GM23338 (cell line): ENCODE results near the gene NFKBIZ.

Experiments used
- CREB1 ChIP-seq: fragments of 250-450 bp; sonication (Bioruptor Pico); IDR thresholded peaks from 2 replicates; pipeline ENCODE4 v1.5.0; 2020; ENCODE audit warnings: low read depth, mild to moderate bottlenecking, moderate library complexity
- EZH2 ChIP-seq: fragments of 200-600 bp; sonication (generic); IDR thresholded peaks from one replicate; pipeline ENCODE4 v1.8.0; 2017; ENCODE audit warnings: antibody characterized with exemption, mild to moderate bottlenecking, low read depth; ENCODE audit not compliant: unreplicated experiment
- EZH2phosphoT487 ChIP-seq: fragments of 200-600 bp; sonication (generic); IDR thresholded peaks from one replicate; pipeline ENCODE4 v1.8.1; 2018; ENCODE audit warnings: antibody characterized with exemption; ENCODE audit not compliant: unreplicated experiment
- JUNB ChIP-seq: IDR thresholded peaks from one replicate; pipeline ENCODE4 v1.6.1; 2016; ENCODE audit warnings: antibody characterized with exemption; ENCODE audit not compliant: unreplicated experiment
- NANOG ChIP-seq: IDR thresholded peaks from 2 replicates; pipeline ENCODE4 v1.6.1; 2016; ENCODE audit warnings: antibody characterized with exemption, borderline replicate concordance
- POLR2AphosphoS5 ChIP-seq: IDR thresholded peaks from 2 replicates; pipeline ENCODE4 v1.6.1; 2016; ENCODE audit warnings: antibody characterized with exemption, low read depth
- STAT1 ChIP-seq: IDR thresholded peaks from one replicate; pipeline ENCODE4 v1.6.1; 2016; ENCODE audit warnings: antibody characterized with exemption; ENCODE audit not compliant: unreplicated experiment
- TF ChIP-seq, protein P1 (sequence below), 2 experiments: fragments of 200-600 bp in 1 of 2; sonication (generic) in 1 of 2; conservative IDR thresholded peaks; 2 replicates each; pipeline versions ENCODE4 v1.5.1 to v1.6.1; 2016 to 2017; ENCODE audit warnings: antibody characterized with exemption in 2 of 2, low read depth in 2 of 2, mild to moderate bottlenecking in 2 of 2, moderate library complexity in 1 of 2
- TF ChIP-seq, protein P2 (sequence below): IDR thresholded peaks from 2 replicates; pipeline ENCODE4 v1.6.1; 2016; ENCODE audit warnings: antibody characterized with exemption
- TF ChIP-seq, protein P3 (sequence below): IDR thresholded peaks from one replicate; pipeline ENCODE4 v1.6.1; 2018; ENCODE audit warnings: antibody characterized with exemption; ENCODE audit not compliant: unreplicated experiment

DNA sequence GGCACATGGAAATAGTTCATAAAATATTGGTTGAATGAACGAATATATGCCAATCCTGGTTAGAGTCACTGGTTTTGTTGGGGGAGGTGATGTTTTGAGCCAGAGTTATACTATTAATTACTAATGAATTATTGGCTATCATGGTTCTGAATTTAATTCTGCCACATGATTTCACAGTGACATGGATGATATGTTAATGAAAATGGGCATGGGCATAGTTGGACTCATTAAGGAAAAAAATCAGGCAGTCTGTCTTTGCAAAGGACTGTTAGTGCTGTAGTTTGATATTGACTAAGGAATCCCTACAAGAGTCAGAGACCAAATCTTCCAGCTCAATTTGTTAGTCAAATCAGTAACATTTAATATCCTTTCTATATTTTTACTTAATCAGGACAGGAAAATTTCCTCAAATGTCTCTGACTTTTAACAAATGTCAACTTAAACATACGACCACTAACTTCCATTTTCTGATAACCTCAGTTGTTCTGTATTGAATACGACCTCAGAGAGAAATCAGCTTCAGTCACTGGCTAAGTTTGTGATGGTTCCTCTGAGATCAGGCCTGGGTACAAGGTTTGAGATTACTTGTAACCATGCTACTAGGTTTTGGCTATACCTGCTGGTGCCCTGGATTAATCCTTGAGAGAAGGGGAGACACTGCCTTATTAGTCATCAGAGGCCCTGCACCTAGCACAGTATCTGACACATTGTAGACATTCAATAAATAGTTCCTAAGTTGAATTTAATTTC, 13.3 kb downstream of the NFKBIZ start:
- TF ChIP-seq, protein P1, sequence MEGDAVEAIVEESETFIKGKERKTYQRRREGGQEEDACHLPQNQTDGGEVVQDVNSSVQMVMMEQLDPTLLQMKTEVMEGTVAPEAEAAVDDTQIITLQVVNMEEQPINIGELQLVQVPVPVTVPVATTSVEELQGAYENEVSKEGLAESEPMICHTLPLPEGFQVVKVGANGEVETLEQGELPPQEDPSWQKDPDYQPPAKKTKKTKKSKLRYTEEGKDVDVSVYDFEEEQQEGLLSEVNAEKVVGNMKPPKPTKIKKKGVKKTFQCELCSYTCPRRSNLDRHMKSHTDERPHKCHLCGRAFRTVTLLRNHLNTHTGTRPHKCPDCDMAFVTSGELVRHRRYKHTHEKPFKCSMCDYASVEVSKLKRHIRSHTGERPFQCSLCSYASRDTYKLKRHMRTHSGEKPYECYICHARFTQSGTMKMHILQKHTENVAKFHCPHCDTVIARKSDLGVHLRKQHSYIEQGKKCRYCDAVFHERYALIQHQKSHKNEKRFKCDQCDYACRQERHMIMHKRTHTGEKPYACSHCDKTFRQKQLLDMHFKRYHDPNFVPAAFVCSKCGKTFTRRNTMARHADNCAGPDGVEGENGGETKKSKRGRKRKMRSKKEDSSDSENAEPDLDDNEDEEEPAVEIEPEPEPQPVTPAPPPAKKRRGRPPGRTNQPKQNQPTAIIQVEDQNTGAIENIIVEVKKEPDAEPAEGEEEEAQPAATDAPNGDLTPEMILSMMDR (conservative IDR thresholded peaks at IDR 0.05; ENCODE audit: low read depth in 2 of 2) = no peak
- TF ChIP-seq EZH2 (no peak), POLR2AphosphoS5 (no peak), STAT1 (no peak), CREB1 (no peak), EZH2phosphoT487 (no peak), JUNB (no peak), NANOG (no peak)
- TF ChIP-seq, protein P2, sequence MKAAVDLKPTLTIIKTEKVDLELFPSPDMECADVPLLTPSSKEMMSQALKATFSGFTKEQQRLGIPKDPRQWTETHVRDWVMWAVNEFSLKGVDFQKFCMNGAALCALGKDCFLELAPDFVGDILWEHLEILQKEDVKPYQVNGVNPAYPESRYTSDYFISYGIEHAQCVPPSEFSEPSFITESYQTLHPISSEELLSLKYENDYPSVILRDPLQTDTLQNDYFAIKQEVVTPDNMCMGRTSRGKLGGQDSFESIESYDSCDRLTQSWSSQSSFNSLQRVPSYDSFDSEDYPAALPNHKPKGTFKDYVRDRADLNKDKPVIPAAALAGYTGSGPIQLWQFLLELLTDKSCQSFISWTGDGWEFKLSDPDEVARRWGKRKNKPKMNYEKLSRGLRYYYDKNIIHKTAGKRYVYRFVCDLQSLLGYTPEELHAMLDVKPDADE = no peak
- TF ChIP-seq, protein P3, sequence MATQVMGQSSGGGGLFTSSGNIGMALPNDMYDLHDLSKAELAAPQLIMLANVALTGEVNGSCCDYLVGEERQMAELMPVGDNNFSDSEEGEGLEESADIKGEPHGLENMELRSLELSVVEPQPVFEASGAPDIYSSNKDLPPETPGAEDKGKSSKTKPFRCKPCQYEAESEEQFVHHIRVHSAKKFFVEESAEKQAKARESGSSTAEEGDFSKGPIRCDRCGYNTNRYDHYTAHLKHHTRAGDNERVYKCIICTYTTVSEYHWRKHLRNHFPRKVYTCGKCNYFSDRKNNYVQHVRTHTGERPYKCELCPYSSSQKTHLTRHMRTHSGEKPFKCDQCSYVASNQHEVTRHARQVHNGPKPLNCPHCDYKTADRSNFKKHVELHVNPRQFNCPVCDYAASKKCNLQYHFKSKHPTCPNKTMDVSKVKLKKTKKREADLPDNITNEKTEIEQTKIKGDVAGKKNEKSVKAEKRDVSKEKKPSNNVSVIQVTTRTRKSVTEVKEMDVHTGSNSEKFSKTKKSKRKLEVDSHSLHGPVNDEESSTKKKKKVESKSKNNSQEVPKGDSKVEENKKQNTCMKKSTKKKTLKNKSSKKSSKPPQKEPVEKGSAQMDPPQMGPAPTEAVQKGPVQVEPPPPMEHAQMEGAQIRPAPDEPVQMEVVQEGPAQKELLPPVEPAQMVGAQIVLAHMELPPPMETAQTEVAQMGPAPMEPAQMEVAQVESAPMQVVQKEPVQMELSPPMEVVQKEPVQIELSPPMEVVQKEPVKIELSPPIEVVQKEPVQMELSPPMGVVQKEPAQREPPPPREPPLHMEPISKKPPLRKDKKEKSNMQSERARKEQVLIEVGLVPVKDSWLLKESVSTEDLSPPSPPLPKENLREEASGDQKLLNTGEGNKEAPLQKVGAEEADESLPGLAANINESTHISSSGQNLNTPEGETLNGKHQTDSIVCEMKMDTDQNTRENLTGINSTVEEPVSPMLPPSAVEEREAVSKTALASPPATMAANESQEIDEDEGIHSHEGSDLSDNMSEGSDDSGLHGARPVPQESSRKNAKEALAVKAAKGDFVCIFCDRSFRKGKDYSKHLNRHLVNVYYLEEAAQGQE = no peak
